Psoas muscle (tissue), 8 donors: ENCODE results near the gene UVSSA. TPM values are rescaled to one million over a fixed set of nuclear protein-coding genes. Genes with fewer than 3 reads are reported as not detected.

Experiments used
- ATAC-seq, 4 donors: fragments of 200-7000 bp; cut with Tn5 transposase; one replicate each; pipeline ENCODE4 v1.9.1; 2020; ENCODE audit warnings: moderate library complexity in 3 of 4, mild to moderate bottlenecking in 2 of 4
- DNase-seq, 2 donors: peaks; one replicate each; pipeline ENCODE4 v3.0.0-alpha.2; 2020
- H3K27ac ChIP-seq: fragments of 200-600 bp; one replicate; pipeline ENCODE4 v1.8.0; 2022
- H3K27me3 ChIP-seq, 3 donors: fragments of 200-600 bp in 1 of 3; one replicate each; pipeline versions ENCODE4 v1.6.1 to v1.8.0; 2013 to 2022; ENCODE audit warnings: low read length in 2 of 3, mild to moderate bottlenecking in 2 of 3, moderate library complexity in 1 of 3; ENCODE audit not compliant: insufficient read depth in 3 of 3
- H3K36me3 ChIP-seq, 2 donors: fragments of 200-600 bp in 1 of 2; one replicate each; pipeline versions ENCODE4 v1.6.1 to v1.8.0; 2013 to 2022; ENCODE audit warnings: low read depth in 1 of 2, mild to moderate bottlenecking in 1 of 2, moderate library complexity in 1 of 2; ENCODE audit not compliant: insufficient read depth in 1 of 2
- H3K4me1 ChIP-seq: fragments of 200-600 bp; one replicate; pipeline ENCODE4 v1.8.0; 2022
- H3K4me3 ChIP-seq: fragments of 200-600 bp; one replicate; pipeline ENCODE4 v1.8.0; 2022; ENCODE audit warnings: mild to moderate bottlenecking
- H3K9me3 ChIP-seq: fragments of 200-600 bp; one replicate; pipeline ENCODE4 v1.8.0; 2022
- CTCF ChIP-seq: fragments of 200-600 bp; IDR thresholded peaks from one replicate; pipeline ENCODE4 v1.8.0; 2022; ENCODE audit warnings: antibody characterized with exemption
- WGBS, 3 donors: extraction: QIAGEN DNeasy Blood & Tissue Kit; methylation state at CpG; one replicate each; pipeline versions ENCODE4 v1.1.6 to v1.1.7; 2013; 5-methylcytosine and 5-hydroxymethylcytosine counted together
- intact Hi-C, 2 donors: fragments of 100-400 bp; cut with DNase I; formaldehyde crosslinking; loops; one replicate each; pipeline versions ENCODE4 v1.11.0 to v1.14.2; 2022
- polyA plus RNA-seq, 3 donors: library from polyadenylated mRNA; stranded (reverse); fragments of 200-250 nt; gene quantifications; one replicate each; pipeline ENCODE4 v1.2.3, GENCODE V29; 2013
- total RNA-seq, 4 donors: library from RNA; stranded (reverse); fragmentation: NEBNext Ultra II Directional in 2 of 4; extraction: Animal tissue kit (Norgen Biotek cat#: 25700) in 2 of 4; gene quantifications; one replicate each; pipeline versions ENCODE4 v1.2.1 to v1.2.4, GENCODE V29; 2021 to 2023
- donor health status: healthy with polysubstance abuse.
- donor health status: DM: no; HTN: no; CAD: no; lungs with moderate emphysema.
- donor health status: Bipolar disorder and iron deficiency.
- donor health status: healthy.
- donor health status: DM: yes; HTN: yes; CAD: no.
- donor health status: DM: no; HTN: no; CAD: no.
- donor health status: DM: no; HTN: no; CAD: no.
- donor health status: DM: yes; HTN: yes; CAD: no.

The UVSSA gene
- total and polyA plus RNA-seq, 7 donors, result 1.9 to 9.4 (median 7.7) TPM

- intact Hi-C loops, result no loop called here
- DNase-seq, result no peak
- H3K4me1 ChIP-seq, result no peaks in the 10 kb centered on the region
- H3K27me3 ChIP-seq, result peaks cover 0 to 83% (median 25%) of the 10 kb centered on the region in 3 donors
- H3K9me3 ChIP-seq, result no peaks in the 10 kb centered on the region
- TF ChIP-seq CTCF, result no peak
- WGBS, 3 donors, result 47 to 60% (median 54%) methylated on average over 13 of the region's 13 CpGs
- no peak overlapping the region for H3K27ac ChIP-seq
- H3K4me3 ChIP-seq, result no peak overlapping the region
- ATAC-seq, result no peak
- H3K36me3 ChIP-seq, result no peaks in the 10 kb centered on the region
These were observed 68.6 kb downstream of the UVSSA start for GRCh38 chr4:1415681-1415981.

GRCh38 chr4:1416051-1416947 is 69.3 kb downstream of the UVSSA start:
- H3K4me3 ChIP-seq, result no peak overlapping the region
- H3K4me1 ChIP-seq, result no peaks in the 10 kb centered on the region
- H3K27me3 ChIP-seq, result peaks cover 0 to 82% (median 25%) of the 10 kb centered on the region in 3 donors
- WGBS, 3 donors, result 41 to 51% (median 49%) methylated on average over 24 to 27 of the region's 27 CpGs
- intact Hi-C loops, result no loop called here
- H3K27ac ChIP-seq, result no peak overlapping the region
- H3K36me3 ChIP-seq, result no peaks in the 10 kb centered on the region
- ATAC-seq (no peak), DNase-seq (no peak)
- no peaks in the 10 kb centered on the region for H3K9me3 ChIP-seq
- no peak for TF ChIP-seq CTCF

- TF ChIP-seq CTCF, result no peak
- Histone ChIP-seq H3K27ac (no peak overlapping the region), H3K9me3 (no peaks in the 10 kb centered on the region), H3K36me3 (no peaks in the 10 kb centered on the region), H3K4me1 (no peaks in the 10 kb centered on the region), H3K4me3 (no peak overlapping the region), H3K27me3 (peaks cover 0 to 83% (median 21%) of the 10 kb centered on the region in 3 donors)
- WGBS, 3 donors, result 47 to 64% (median 52%) methylated on average over 5 to 7 of the region's 7 CpGs
- intact Hi-C loops, result no loop called here
- ATAC-seq (no peak), DNase-seq (no peak)
These were observed 69.9 kb downstream of the UVSSA start for GRCh38 chr4:1416948-1417260.

- DNase-seq (no peak), ATAC-seq (no peak)
- Histone ChIP-seq H3K27ac (no peak overlapping the region), H3K4me1 (no peaks in the 10 kb centered on the region), H3K9me3 (no peaks in the 10 kb centered on the region), H3K36me3 (no peaks in the 10 kb centered on the region), H3K4me3 (no peak overlapping the region), H3K27me3 (peaks cover 0 to 83% (median 21%) of the 10 kb centered on the region in 3 donors)
- TF ChIP-seq CTCF, result no peak
- intact Hi-C loops, result no loop called here
- WGBS, 3 donors, result 69 to 78% (median 74%) methylated on average over 33 of the region's 33 CpGs
These were observed 70.7 kb downstream of the UVSSA start for GRCh38 chr4:1417522-1418390.
